DND-41 (cell line): ENCODE results near the gene TSPAN9.

Experiments
- ATAC-seq: fragments of 200-7000 bp; cut with Tn5 transposase; 3 replicates; pipeline ENCODE4 v1.9.1; 2021; ENCODE audit warnings: low read depth; ENCODE audit not compliant: insufficient read depth
- DNase-seq: peaks from one replicate; pipeline ENCODE4 v3.0.0-alpha.2; 2020
- H2AFZ ChIP-seq: 2 replicates; pipeline ENCODE4 v1.6.0; 2012; ENCODE audit warnings: low read depth, low read length
- H3K27ac ChIP-seq: 2 replicates; pipeline ENCODE4 v1.5.1; 2012; ENCODE audit warnings: low read length, inconsistent platforms
- H3K27me3 ChIP-seq: fragments of 200-600 bp; sonication (generic); 2 replicates; pipeline ENCODE4 v1.6.0; 2012; ENCODE audit warnings: low read length, mild to moderate bottlenecking, inconsistent platforms; ENCODE audit not compliant: insufficient read depth, poor library complexity
- H3K36me3 ChIP-seq: 2 replicates; pipeline ENCODE4 v1.5.1; 2012; ENCODE audit warnings: low read length, inconsistent platforms; ENCODE audit not compliant: insufficient read depth
- H3K4me1 ChIP-seq: 2 replicates; pipeline ENCODE4 v1.5.1; 2012; ENCODE audit warnings: mild to moderate bottlenecking, low read length; ENCODE audit not compliant: insufficient read depth
- H3K4me2 ChIP-seq: 2 replicates; pipeline ENCODE4 v1.6.0; 2012; ENCODE audit warnings: mild to moderate bottlenecking, moderate library complexity, low read length, inconsistent platforms; ENCODE audit not compliant: insufficient read depth
- H3K4me3 ChIP-seq, 2 experiments: fragments of 200-600 bp in 1 of 2; shearing (Covaris generic) in 1 of 2; 2 replicates each; pipeline ENCODE4 v1.5.1; 2012 to 2016; ENCODE audit warnings: inconsistent platforms in 2 of 2, low read length in 2 of 2, mild to moderate bottlenecking in 2 of 2, low read depth in 1 of 2, moderate library complexity in 1 of 2
- H3K79me2 ChIP-seq: 2 replicates; pipeline ENCODE4 v1.6.0; 2012; ENCODE audit warnings: low read length, inconsistent platforms; ENCODE audit not compliant: insufficient read depth
- H3K9ac ChIP-seq: 2 replicates; pipeline ENCODE4 v1.6.0; 2012; ENCODE audit warnings: low read depth, mild to moderate bottlenecking, inconsistent platforms, low read length, moderate library complexity
- H3K9me3 ChIP-seq: 2 replicates; pipeline ENCODE4 v1.5.1; 2012; ENCODE audit warnings: low read length, moderate library complexity, mild to moderate bottlenecking, inconsistent platforms; ENCODE audit not compliant: insufficient read depth, severe bottlenecking
- H4K20me1 ChIP-seq: 2 replicates; pipeline ENCODE4 v1.6.0; 2012; ENCODE audit warnings: low read length; ENCODE audit not compliant: insufficient read depth
- EZH2 ChIP-seq: IDR thresholded peaks from 3 replicates; pipeline ENCODE4 v1.6.1; 2012; ENCODE audit warnings: borderline replicate concordance, low read depth, mild to moderate bottlenecking, moderate library complexity, low read length, inconsistent platforms; ENCODE audit not compliant: severe bottlenecking
- TF ChIP-seq, protein P1 (sequence below): IDR thresholded peaks from 2 replicates; pipeline ENCODE4 v1.5.1; 2012; ENCODE audit warnings: borderline replicate concordance, low read length, moderate library complexity, mild to moderate bottlenecking; ENCODE audit not compliant: poor library complexity, severe bottlenecking; ENCODE audit errors: extremely low read depth

TSPAN9 gene

DNA sequence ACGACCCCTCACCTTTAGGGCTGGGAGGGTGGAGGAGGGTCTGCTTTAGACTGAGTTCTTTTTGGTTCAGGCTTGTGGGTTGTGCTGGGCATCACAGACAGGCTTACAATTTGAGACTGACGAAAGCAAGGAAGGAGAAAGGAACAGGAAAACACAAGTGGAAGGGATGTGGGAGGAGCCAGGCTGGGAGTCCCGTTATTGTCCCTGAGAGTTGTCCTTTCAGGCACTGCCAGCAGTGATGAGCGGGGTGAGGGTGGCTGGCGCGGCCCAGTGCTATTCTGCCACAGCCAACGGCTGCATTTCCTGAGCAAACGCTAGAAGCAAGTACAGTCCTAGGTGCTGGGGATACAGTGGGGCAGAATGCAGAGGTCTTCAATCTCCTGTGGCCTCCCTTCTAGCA, 29.2 kb upstream of the TSPAN9 start:
- Histone ChIP-seq H3K27me3 (peaks cover 7% of the 10 kb centered on the region), H3K9me3 (no peaks in the 10 kb centered on the region), H3K4me3 (no peak overlapping the region), H4K20me1 (no peaks in the 10 kb centered on the region; the same call in 1 of the 2 replicates), H3K4me2 (no peak overlapping the region), H3K36me3 (no peaks in the 10 kb centered on the region), H3K9ac (no peak overlapping the region), H3K27ac (no peak overlapping the region), H3K79me2 (no peaks in the 10 kb centered on the region), H3K4me1 (no peaks in the 10 kb centered on the region), H2AFZ (no peak overlapping the region)
- ATAC-seq (no peak), DNase-seq (no peak)
- TF ChIP-seq, protein P1, sequence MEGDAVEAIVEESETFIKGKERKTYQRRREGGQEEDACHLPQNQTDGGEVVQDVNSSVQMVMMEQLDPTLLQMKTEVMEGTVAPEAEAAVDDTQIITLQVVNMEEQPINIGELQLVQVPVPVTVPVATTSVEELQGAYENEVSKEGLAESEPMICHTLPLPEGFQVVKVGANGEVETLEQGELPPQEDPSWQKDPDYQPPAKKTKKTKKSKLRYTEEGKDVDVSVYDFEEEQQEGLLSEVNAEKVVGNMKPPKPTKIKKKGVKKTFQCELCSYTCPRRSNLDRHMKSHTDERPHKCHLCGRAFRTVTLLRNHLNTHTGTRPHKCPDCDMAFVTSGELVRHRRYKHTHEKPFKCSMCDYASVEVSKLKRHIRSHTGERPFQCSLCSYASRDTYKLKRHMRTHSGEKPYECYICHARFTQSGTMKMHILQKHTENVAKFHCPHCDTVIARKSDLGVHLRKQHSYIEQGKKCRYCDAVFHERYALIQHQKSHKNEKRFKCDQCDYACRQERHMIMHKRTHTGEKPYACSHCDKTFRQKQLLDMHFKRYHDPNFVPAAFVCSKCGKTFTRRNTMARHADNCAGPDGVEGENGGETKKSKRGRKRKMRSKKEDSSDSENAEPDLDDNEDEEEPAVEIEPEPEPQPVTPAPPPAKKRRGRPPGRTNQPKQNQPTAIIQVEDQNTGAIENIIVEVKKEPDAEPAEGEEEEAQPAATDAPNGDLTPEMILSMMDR: no peak
- TF ChIP-seq EZH2: no peak

DNA sequence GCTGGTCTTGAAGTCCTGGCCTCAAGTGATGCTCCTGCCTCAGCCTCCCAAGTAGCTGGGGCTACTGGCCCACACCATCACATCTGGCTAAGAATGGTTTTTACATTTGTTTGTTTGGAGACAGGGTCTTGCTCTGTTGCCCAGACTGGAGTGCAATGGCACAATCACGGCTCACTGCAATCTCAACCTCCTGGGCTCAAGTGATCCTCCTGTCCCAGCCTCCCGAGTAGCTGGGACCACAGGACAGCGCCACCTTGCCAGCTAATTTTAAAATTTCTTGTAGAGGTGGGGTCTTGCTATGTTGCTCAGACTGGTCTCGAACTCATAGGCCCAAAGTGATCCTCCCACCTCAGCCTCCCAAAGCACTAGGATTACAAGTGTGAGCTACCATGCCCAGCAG, 28.6 kb upstream of the TSPAN9 start:
- H4K20me1 ChIP-seq: no peaks in the 10 kb centered on the region; the same call in 1 of the 2 replicates
- TF ChIP-seq, protein P1: no peak
- TF ChIP-seq EZH2: no peak
- H3K27ac ChIP-seq: no peak overlapping the region
- H3K27me3 ChIP-seq: peaks cover 7% of the 10 kb centered on the region
- H3K9ac ChIP-seq: no peak overlapping the region
- DNase-seq: no peak
- H3K79me2 ChIP-seq: no peaks in the 10 kb centered on the region
- ATAC-seq: no peak
- H2AFZ ChIP-seq: no peak overlapping the region
- no peaks in the 10 kb centered on the region for H3K36me3 ChIP-seq
- H3K9me3 ChIP-seq: no peaks in the 10 kb centered on the region
- H3K4me1 ChIP-seq: no peaks in the 10 kb centered on the region
- H3K4me3 ChIP-seq: no peak overlapping the region
- no peak overlapping the region for H3K4me2 ChIP-seq

DNA sequence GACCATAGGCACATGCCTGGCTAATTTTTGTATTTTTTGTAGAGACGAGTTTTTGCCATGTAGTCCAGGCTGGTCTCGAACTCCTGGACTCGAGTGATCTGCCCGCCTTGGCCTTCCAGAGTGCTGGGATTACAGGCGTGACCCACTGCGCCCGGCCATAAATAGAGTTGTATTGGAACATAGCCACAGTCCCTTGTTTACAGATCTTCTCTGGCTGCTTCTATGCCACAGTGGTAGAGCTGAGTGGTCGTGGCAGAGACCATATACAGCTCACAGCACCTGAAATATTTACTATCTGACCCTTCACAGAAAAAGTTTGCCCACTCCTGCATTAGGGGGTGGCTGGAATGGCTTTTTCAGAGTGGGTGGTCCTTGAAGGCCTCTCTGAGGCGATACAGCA, 28.0 kb upstream of the TSPAN9 start:
- DNase-seq (no peak), ATAC-seq (no peak)
- Histone ChIP-seq H3K27me3 (peaks cover 7% of the 10 kb centered on the region), H3K4me3 (no peak overlapping the region), H3K4me2 (no peak overlapping the region), H3K79me2 (no peaks in the 10 kb centered on the region), H3K4me1 (no peaks in the 10 kb centered on the region), H3K36me3 (no peaks in the 10 kb centered on the region), H3K9ac (no peak overlapping the region), H4K20me1 (no peaks in the 10 kb centered on the region; the same call in 1 of the 2 replicates), H3K27ac (no peak overlapping the region), H2AFZ (no peak overlapping the region), H3K9me3 (no peaks in the 10 kb centered on the region)
- TF ChIP-seq, protein P1: no peak
- TF ChIP-seq EZH2: no peak
